GM10266 (cell line): Measurements from ENCODE around the gene KIT.

Experiments
- DNase-seq: peaks from one replicate; pipeline ENCODE4 v3.0.0; 2012; ENCODE audit errors: extremely low spot score
- TF ChIP-seq, protein P1 (sequence below): IDR thresholded peaks from 2 replicates; pipeline ENCODE4 v1.5.1; 2012; ENCODE audit warnings: mild to moderate bottlenecking, low read depth; ENCODE audit not compliant: control insufficient read depth, insufficient read depth; ENCODE audit errors: missing control alignments

Gene KIT

DNA sequence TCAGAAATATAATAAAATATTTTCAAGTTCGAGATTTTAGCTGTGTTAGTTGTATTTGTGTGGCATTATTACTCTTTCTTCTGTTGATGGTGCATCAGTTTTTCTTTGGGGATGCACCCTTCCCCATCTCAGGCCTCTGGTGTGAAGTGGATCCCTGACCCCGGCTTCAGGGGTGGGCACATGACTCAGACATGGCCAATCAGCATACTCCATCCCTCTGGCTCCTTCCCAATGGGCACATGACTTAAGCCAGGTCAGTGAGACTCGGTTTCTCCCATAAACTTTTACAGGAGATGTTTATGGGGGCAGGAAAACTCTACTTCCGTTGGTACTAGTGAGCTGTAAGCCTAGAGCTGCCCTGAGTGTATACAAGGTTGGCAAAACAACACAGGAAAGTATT is 3.0 kb upstream of the KIT start:
- TF ChIP-seq, protein P1, sequence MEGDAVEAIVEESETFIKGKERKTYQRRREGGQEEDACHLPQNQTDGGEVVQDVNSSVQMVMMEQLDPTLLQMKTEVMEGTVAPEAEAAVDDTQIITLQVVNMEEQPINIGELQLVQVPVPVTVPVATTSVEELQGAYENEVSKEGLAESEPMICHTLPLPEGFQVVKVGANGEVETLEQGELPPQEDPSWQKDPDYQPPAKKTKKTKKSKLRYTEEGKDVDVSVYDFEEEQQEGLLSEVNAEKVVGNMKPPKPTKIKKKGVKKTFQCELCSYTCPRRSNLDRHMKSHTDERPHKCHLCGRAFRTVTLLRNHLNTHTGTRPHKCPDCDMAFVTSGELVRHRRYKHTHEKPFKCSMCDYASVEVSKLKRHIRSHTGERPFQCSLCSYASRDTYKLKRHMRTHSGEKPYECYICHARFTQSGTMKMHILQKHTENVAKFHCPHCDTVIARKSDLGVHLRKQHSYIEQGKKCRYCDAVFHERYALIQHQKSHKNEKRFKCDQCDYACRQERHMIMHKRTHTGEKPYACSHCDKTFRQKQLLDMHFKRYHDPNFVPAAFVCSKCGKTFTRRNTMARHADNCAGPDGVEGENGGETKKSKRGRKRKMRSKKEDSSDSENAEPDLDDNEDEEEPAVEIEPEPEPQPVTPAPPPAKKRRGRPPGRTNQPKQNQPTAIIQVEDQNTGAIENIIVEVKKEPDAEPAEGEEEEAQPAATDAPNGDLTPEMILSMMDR = no peak
- no peak for DNase-seq

DNA sequence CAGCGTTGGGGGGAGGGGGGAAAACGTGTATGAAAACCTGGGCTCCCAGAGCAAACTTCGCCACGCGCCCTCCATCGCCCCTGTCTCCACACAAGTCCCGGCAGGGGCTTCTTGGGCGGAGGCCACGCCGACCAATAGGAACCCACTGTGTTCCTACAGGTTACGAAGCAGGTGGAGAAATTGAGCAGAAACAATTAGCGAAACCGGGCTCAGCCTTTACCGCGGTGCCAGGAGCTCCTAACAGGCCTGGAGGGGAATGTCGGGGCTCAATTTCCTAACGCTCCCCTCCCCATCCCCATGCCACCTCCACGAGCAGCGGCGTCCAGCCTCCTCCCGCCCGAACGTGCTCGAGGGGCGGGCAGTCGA is 589 bp upstream of the KIT start:
- no peak for DNase-seq
- TF ChIP-seq, protein P1 = no peak

DNA sequence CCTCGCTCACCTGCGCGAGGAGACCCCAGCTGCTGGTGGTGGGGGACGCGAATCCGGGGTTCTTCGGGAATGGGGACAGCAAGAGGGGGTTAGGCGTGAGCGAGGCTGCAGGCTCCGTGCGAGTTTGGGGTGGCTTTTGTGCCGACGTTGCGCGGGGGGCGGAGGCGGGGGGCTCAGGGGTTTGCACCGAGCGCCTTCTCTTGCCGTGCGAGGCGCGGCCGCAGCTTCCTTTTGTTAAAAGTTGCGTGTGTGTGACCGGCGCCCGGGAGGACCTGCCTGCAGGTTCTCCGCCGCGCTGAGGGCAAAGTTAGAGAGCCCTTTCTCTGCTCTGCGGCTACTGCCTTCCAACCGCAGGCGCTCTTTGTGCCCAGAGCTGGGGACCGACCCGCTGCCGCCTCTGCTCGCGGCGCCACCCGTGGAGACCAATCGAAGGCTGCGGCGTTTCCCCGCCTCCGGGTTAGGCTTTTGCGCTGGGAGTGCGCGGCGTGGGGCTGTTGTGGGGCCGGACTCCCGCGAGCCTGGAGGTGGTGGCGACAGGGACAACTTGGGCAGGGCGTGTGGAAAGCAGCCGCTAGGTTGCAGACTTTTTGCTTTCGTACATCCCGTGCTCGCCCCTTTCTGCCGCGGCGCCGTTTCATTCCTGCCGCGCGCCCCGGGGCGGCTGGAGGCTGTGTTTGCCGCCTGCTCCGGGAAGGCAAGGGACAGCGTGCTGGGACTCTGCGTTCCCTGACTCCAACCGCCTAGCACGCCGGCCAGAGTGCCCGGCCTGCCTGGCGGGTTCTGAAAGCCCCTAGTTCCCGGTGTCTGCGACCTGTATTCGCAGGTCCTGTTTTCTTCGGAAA is 716 bp downstream of the KIT start:
- TF ChIP-seq, protein P1 = no peak
- no peak for DNase-seq

DNA sequence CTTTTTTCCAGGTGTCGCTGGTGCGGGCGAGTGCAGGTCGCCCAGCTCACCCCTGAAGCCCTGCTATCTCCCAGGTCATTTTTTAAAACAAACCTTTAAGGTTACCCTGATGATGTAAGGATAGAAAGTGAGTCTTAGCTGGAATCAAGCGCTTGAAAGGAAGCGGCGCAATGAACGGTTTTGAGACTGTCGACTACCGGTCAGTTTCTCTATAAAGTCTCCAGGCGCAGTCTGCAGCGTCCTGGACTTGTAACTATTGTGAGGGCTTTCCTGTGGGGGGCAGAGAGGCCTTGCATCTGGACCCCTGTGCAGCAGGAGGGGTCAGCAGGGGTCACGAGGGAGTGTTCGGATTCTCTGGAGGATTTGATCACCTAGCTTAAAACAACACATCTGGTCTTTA is 1.6 kb downstream of the KIT start:
- no peak for DNase-seq
- TF ChIP-seq, protein P1 = no peak

DNA sequence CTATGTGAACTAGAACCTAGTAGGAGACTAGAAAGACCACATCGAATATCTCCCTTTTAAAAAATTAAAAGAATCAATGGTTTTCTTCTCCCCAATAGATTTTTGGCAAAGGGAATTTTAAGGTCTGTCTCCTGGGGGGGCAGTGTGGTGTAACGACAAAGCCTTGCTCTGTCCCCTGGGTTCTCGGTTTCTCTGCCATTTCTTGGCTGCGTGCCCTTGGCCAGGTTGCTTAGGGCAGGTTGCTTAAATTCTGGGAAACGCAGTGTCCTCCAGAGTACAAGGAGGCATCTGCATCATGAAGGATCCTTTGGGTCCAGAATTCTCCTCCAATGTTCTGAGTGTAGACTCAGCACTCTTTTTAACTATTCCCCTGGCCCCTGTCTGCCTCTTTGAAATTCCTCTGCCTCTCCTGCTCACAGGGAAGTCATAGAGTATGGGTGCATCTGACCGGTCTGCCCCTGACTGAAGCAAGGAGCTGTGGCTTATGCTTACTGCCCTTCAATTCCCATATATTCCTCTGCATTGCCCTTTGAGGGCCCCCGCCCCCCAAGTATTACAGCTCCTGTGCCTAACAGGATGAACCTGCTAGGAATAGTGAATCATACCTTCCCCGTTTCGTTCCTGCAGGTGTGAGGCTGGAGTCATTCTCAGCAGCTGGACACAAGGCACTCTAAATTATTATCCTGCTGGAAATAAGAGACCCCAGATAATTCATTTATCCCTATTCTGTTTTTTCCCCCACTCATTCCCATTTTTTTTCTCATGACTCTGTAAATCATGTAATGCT is 2.2 kb downstream of the KIT start:
- TF ChIP-seq, protein P1 = no peak
- no peak for DNase-seq

DNA sequence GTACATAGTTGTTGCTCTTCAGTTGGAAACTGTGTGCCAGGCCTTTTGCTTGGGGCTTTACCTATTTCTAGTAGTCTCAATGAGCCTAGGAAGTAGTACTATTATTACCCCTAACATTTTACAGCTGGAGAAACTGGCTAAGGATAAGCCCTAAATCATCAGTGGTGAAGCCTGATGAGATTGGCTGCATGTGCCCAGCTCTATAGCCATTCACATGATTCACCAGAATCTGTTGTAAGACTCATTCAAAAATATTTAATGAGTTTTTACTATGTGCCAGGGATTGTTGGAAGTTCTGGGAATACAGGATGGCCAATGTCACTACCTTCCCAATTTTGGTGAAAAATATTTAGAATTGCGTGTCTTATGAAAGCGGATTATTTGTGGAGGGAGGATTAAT is 2.8 kb downstream of the KIT start:
- TF ChIP-seq, protein P1 = no peak
- no peak for DNase-seq

DNA sequence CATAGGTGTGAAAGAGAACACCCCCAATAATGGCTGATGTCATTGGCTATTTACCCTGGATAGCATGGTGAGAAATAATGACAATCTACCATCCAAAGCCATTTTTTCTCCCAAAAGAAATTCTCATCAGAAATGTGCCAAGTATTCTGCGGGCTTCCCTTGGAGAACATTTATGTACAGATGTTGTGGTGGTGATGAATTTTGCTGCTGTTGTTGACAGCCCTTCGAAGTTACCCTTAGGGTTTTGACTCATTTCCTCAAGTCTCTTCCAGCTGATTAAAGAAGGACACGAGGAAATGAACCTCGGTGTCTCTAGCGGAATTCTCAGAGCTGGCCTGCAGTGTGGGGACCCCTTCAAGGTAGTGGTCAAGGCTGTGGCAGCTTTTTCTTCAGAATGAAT is 3.4 kb downstream of the KIT start:
- DNase-seq = no peak
- TF ChIP-seq, protein P1 = no peak
